ENCODE measurements around the gene ATIC.
A peak's percentile ranks its signal among the peaks of the same experiment; 100 is the strongest.

ATIC gene

DNA sequence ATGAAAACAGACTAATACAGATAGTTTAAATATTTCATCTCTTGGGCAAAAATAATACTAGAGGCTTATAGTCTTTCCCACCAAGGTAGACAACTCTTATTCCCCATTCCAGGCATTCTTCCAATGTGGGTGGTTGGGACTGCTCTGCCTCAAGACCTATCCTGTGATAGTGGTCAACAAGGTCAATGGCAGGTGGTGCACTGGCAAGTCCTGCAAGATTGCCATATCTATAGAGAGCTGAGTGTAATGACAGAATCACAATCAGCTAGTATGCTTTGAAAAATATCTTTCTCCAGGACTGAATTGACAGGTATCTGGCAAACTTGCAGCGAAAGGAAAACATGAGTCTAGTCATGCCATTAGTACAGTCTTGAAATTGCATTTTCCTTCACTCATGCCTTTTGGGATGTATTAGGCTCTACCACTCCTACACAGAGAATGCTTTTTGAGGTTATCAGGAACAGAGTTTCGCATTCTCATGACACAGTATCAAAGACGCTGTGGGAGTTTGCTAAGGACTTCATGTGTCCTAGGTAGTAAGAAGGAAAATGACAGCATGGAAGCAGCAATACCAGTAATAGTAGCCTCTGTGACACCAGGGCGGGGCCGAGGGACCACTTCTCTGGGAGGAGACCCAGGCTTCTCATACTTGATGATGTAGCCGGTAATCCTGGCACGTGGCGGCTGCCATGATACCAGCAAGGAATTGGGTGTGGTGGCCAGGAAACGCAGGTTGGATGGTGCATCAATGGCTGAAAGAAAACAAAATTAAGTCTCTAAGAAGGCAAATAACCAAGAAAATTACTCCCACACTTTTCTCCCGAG lies 63.0 kb downstream of the ATIC start:
- no peak for DNase-seq (ENCODE audit: low read depth)
- no peak overlapping the region for H3K4me3 ChIP-seq (ENCODE audit: low read depth, low read length)
- TF ChIP-seq, protein P1, sequence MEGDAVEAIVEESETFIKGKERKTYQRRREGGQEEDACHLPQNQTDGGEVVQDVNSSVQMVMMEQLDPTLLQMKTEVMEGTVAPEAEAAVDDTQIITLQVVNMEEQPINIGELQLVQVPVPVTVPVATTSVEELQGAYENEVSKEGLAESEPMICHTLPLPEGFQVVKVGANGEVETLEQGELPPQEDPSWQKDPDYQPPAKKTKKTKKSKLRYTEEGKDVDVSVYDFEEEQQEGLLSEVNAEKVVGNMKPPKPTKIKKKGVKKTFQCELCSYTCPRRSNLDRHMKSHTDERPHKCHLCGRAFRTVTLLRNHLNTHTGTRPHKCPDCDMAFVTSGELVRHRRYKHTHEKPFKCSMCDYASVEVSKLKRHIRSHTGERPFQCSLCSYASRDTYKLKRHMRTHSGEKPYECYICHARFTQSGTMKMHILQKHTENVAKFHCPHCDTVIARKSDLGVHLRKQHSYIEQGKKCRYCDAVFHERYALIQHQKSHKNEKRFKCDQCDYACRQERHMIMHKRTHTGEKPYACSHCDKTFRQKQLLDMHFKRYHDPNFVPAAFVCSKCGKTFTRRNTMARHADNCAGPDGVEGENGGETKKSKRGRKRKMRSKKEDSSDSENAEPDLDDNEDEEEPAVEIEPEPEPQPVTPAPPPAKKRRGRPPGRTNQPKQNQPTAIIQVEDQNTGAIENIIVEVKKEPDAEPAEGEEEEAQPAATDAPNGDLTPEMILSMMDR (conservative IDR thresholded peaks at IDR 0.05; ENCODE audit: low read depth, low read length), result no peak

DNA sequence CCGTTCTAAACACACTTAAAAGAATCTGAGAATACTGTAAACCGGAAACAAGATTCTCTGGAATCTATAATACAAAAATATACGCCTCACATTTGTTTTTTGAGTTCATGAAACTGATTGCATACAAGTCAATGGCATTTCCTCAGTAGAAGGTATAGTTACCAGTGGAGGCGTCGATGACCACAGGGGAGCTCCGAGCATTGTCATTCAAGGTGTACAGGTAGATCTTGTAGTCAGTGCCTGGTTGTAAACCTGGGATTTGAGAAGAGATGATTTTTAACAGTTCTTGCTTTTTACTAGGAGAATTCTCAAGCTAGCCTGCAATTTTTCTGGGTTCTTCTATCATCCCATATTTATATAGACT lies 63.6 kb downstream of the ATIC start:
- no peak for DNase-seq (ENCODE audit: low read depth)
- TF ChIP-seq, protein P1 (conservative IDR thresholded peaks at IDR 0.05; ENCODE audit: low read depth, low read length), result no peak
- no peak overlapping the region for H3K4me3 ChIP-seq (ENCODE audit: low read depth, low read length)

DNA sequence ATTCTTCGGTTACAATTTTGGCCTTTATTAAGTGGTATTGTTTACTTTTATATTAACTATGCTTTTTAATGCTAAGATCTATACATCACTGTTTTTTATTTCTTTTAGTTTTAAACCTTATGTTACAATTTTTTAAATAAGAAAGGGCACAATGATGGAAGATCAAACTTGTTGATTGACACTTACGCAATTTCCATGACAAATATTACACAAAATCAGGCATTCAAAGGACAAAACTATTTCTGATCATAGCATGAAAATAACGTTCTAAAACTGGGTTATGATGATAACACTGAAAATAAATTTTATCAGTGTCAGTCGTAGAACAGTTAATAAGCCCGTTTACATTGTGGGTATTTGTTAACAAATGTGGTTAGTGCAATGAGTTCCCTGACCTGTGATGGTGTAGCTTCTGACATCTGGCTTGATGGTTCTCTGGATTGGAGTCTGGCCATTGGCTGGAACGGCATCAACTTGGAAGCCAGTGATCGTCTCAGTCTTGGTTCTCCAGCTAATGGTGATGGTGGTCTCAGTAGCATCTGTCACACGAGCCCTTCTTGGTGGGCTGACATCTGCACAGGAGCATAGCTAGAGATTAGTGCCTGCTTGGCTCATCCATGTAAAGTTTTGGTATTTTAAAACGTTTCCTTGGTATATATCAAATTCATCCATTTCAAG lies 64.4 kb downstream of the ATIC start:
- no peak for DNase-seq (ENCODE audit: low read depth)
- H3K4me3 ChIP-seq (ENCODE audit: low read depth, low read length), result no peak overlapping the region
- TF ChIP-seq, protein P1 (conservative IDR thresholded peaks at IDR 0.05; ENCODE audit: low read depth, low read length), result no peak

DNA sequence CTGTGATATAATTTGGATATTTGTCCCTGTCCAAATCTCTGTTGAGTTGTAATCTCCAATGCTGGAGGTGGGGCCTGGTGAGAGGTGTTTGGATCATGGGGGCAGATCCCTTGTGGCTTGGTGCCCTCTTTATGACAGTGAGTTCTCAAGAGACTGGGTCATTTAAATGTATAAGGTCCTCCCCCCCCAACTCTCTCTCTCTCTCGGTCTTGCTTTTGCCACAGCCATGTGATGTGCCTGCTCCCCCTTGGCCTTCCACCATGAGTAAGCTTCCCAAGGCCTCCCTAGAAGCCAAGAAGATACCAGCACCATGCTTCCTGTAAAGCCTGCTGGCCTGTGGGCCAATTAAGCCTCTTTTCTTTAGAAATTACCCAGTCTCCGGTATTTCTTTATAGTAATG lies 65.4 kb downstream of the ATIC start:
- DNase-seq (ENCODE audit: low read depth), result peak; percentile 81
- TF ChIP-seq, protein P1 (conservative IDR thresholded peaks at IDR 0.05; ENCODE audit: low read depth, low read length), result no peak
- H3K4me3 ChIP-seq (ENCODE audit: low read depth, low read length), result no peak overlapping the region

DNA sequence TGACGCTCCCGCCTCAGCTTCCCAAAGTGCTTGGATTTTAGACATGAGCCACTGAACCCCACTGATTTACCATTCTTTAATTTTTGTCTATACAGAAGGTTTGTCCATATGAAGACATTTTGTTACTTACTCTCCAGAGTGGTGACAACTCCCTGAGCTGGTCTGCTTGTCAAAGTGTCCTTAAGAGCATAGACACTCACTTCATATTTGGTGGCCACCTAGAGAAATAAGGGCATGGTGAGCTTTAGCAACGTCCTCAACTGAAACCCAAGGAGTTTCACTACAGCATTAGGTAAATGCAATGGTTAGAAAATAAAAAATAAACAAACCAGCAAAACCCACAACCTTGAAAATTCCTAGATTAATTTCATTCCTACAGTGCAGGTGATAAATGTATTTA lies 66.2 kb downstream of the ATIC start:
- H3K4me3 ChIP-seq (ENCODE audit: low read depth, low read length), result no peak overlapping the region
- TF ChIP-seq, protein P1 (conservative IDR thresholded peaks at IDR 0.05; ENCODE audit: low read depth, low read length), result no peak
- DNase-seq (ENCODE audit: low read depth), result no peak

DNA sequence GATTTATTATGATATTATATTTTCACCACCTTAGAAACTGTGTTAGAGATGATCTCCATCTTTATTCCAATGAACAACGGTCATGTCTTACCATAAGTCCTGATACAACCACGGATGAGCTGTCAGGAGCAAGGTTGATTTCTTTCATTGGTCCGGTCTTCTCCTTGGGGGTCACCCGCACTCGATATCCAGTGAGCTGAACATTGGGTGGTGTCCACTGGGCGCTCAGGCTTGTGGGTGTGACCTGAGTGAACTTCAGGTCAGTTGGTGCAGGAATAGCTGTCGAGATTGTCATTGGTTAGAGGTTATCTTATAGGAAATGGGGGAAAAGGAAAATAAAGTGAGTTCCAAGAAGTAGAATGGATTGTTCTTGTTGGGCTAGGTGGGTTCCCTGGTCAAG lies 67.2 kb downstream of the ATIC start:
- no peak overlapping the region for H3K4me3 ChIP-seq (ENCODE audit: low read depth, low read length)
- no peak for DNase-seq (ENCODE audit: low read depth)
- TF ChIP-seq, protein P1 (conservative IDR thresholded peaks at IDR 0.05; ENCODE audit: low read depth, low read length), result no peak

All from choroid plexus epithelial cell (primary cell).